GM12878 (cell line): ENCODE measurements around the gene NEMF. TPM values are rescaled to one million over a fixed set of nuclear protein-coding genes. Genes with fewer than 3 reads are reported as not detected.
"Not testable (repeated sequence)": the region's sequence is repeated elsewhere in the genome, so short reads cannot be mapped to it uniquely, and the experiment has no call there.

Experiments used
- ATAC-seq: fragments of 200-7000 bp; cut with Tn5 transposase; 3 replicates; pipeline ENCODE4 v1.9.1; 2020; ENCODE audit warnings: mild to moderate bottlenecking, moderate library complexity
- BruUV-seq: library from RNA; stranded (reverse); fragments of 400-500 nt; replicated peaks from 2 replicates; lab custom pipeline; 2021; lab: Mats Ljungman, UMichigan
- CTCF ChIA-PET: fragments of 300-600 bp; sonication (Branson Sonifier 250); formaldehyde crosslinking; extraction: SDS; loops from one replicate; lab custom pipeline; 2021; ENCODE audit warnings: inconsistent platforms; lab: Yijun Ruan, JAX
- POLR2A ChIA-PET: fragments of 350-600 bp; formaldehyde crosslinking; extraction: SDS; loops from one replicate; lab custom pipeline; 2021; ENCODE audit warnings: inconsistent platforms; lab: Charles Lee
- RAD21 ChIA-PET: fragments of 300-600 bp; sonication (Branson Sonifier 250); formaldehyde crosslinking; loops from one replicate; lab custom pipeline; 2023; ENCODE audit warnings: antibody characterized with exemption; ENCODE audit not compliant: unreplicated experiment; lab: Charles Lee
- SMC1A ChIA-PET: fragments of 300-600 bp; sonication (Branson Sonifier 250); formaldehyde crosslinking; loops from one replicate; lab custom pipeline; 2023; ENCODE audit not compliant: unreplicated experiment, uncharacterized antibody; lab: Charles Lee
- DNase-seq: peaks from one replicate; pipeline ENCODE4 v3.0.0-alpha.2; 2011; ENCODE audit warnings: low read depth, low spot score
- FAIRE-seq: peaks from 3 replicates; lab custom pipeline; 2011; peaks lifted over from hg19 to GRCh38; lab: Jason Lieb, UNC
- H2AFZ ChIP-seq: 2 replicates; pipeline ENCODE4 v1.6.0; 2011; ENCODE audit warnings: low read depth, low read length, control low read depth; ENCODE audit not compliant: control insufficient read depth
- H3K27ac ChIP-seq: 2 replicates; pipeline ENCODE4 v1.5.1; 2011; ENCODE audit warnings: control low read depth; ENCODE audit not compliant: control insufficient read depth, insufficient read depth
- H3K27me3 ChIP-seq, 2 experiments: replicated peaks in 1 of 2; 2 replicates each; pipeline versions ENCODE4 v1.6.0 to v1.6.1; 2011; ENCODE audit warnings: low read length in 1 of 2; ENCODE audit not compliant: control insufficient read depth in 2 of 2, insufficient read depth in 2 of 2
- H3K36me3 ChIP-seq, 2 experiments: 2 replicates each; pipeline ENCODE4 v1.5.1; 2011; ENCODE audit warnings: low read length in 1 of 2; ENCODE audit not compliant: control insufficient read depth in 2 of 2, insufficient read depth in 2 of 2
- H3K4me1 ChIP-seq: 2 replicates; pipeline ENCODE4 v1.6.1; 2011; ENCODE audit warnings: mild to moderate bottlenecking, low read length, moderate library complexity, mixed read lengths; ENCODE audit not compliant: control insufficient read depth, insufficient read depth
- H3K4me2 ChIP-seq: 2 replicates; pipeline ENCODE4 v1.6.0; 2011; ENCODE audit warnings: control low read depth; ENCODE audit not compliant: control insufficient read depth, insufficient read depth
- H3K4me3 ChIP-seq: fragments of 200-600 bp; sonication (generic); 2 replicates; pipeline ENCODE4 v1.5.1; 2016
- H3K79me2 ChIP-seq: 2 replicates; pipeline ENCODE4 v1.6.0; 2011; ENCODE audit warnings: low read length; ENCODE audit not compliant: control insufficient read depth, insufficient read depth
- H3K9ac ChIP-seq: 2 replicates; pipeline ENCODE4 v1.8.0; 2011; ENCODE audit warnings: low read length, control low read depth, mixed read lengths; ENCODE audit not compliant: control insufficient read depth, insufficient read depth
- H3K9me3 ChIP-seq: replicated peaks from 3 replicates; pipeline ENCODE4 v1.5.1; 2011; ENCODE audit warnings: mild to moderate bottlenecking, low read length; ENCODE audit not compliant: control insufficient read depth, insufficient read depth
- H4K20me1 ChIP-seq: 2 replicates; pipeline ENCODE4 v1.6.0; 2011; ENCODE audit not compliant: control insufficient read depth, insufficient read depth
- PAX8 ChIP-seq: fragments of 450-650 bp; IDR thresholded peaks from 2 replicates; pipeline ENCODE4 v1.6.1; 2017; ENCODE audit warnings: mild to moderate bottlenecking, moderate library complexity
- WGBS: methylation state at CpG from one replicate; pipeline ENCODE4 v1.1.6; 2016; ENCODE audit warnings: low lambda C conversion rate; ENCODE audit not compliant: insufficient replicate concordance, insufficient coverage; ENCODE audit errors: missing lambda C conversion rate; 5-methylcytosine and 5-hydroxymethylcytosine counted together
- in situ Hi-C: fragments of 300-500 bp; cut with MboI; formaldehyde crosslinking; loops from 9 replicates; pipeline ENCODE4 v1.14.3; 2018; ENCODE audit warnings: mixed read lengths
- intact Hi-C: fragments of 100-400 bp; cut with micrococcal nuclease; formaldehyde crosslinking; loops from one replicate; pipeline ENCODE4 v1.14.2; 2022; ENCODE audit not compliant: unreplicated experiment
- polyA plus RNA-seq, 11 experiments: library from polyadenylated mRNA; depleted of rRNA in 4 of 11; unstranded in 6 of 11; stranded (reverse) in 5 of 11; fragments of >200 nt; fragmentation: Nextera tagmentation in 4 of 11; fragmentation: Illumina TruSeq in 1 of 11; extraction: Ambion mirVana in 4 of 11; extraction: Trizol in 1 of 11; gene quantifications; 1 replicate in 1 of 11; 2 replicates in 10 of 11; pipeline versions ENCODE4 v1.2.1 to v1.2.3, GENCODE V29; 2011 to 2016; ENCODE audit warnings: inconsistent platforms in 2 of 11, missing spikeins in 2 of 11, low read depth in 1 of 11
- total RNA-seq, 4 experiments: library from RNA; depleted of rRNA in 3 of 4; stranded (reverse); fragments of >200 nt in 3 of 4; fragmentation: Illumina TruSeq in 1 of 4; extraction: Trizol in 1 of 4; gene quantifications; 2 replicates each; pipeline versions ENCODE4 v1.2.1 to v1.2.3, GENCODE V29; 2013 to 2021
- TF ChIP-seq, protein P1 (sequence below): fragments of 450-650 bp; IDR thresholded peaks from 2 replicates; pipeline ENCODE4 v1.6.1; 2017; ENCODE audit warnings: borderline replicate concordance

NEMF gene
- total and polyA plus RNA-seq, 10 of the 15 experiments (the other 5 are each of a cell fraction or from before 2014, with no cell fraction given), result 31.5 to 80.1 (median 61.1) TPM

DNA sequence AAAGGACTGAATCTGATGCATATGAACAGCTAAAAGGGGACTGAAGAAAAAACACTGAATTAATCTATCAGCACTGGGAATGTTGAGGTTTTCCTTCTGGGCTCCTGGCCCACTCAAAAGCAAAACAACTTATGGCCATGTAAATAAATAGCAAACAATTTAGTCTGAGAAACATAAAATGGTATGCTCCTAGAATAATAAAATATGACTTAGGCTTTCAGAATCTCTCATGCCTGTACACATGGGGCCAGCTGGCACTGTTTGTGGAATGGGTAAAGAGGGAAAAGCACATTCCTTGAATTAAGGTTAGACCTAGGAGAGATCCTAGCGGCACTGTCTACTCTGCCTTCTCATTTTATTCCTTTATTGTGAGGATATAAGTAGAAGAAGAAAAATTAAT lies 78.5 kb downstream of the NEMF start:
- RAD21 ChIA-PET, result no interaction called here

DNA sequence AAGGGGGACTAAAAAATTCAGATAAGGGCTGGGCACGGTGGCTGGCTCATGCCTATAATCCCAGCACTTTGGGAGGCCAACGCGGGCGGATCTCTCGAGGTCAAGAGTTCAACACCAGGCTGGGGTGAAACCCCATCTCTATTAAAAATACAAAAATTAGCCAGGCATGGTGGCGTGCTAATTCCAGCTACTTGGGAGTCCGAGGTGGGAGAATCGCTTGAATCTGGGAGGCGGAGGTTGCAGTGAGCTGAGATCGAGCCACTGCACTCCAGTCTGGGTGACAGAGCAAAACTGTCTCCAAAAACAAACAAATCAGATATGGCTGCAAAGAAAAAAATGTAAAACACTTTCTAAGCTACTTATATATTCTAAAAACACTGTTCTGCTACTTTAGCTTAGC lies 80.9 kb downstream of the NEMF start:
- peaks cover 11% of the 10 kb centered on the region for H3K79me2 ChIP-seq
- H3K27me3 ChIP-seq, H3K4me2 ChIP-seq, BruUV-seq, H2AFZ ChIP-seq, DNase-seq, H3K36me3 ChIP-seq, ATAC-seq, FAIRE-seq, H3K9me3 ChIP-seq, RAD21 ChIA-PET, H4K20me1 ChIP-seq, H3K27ac ChIP-seq, H3K9ac ChIP-seq, H3K4me1 ChIP-seq, intact Hi-C loops, H3K4me3 ChIP-seq: not testable (repeated sequence)
- WGBS, result 87% methylated on average over 10 of the region's 10 CpGs
- SMC1A ChIA-PET, result interaction anchor here (0.7 kb wide), 1 partner anchor 94 kb away, joined by 3 read pairs; no protein-coding TSS in a partner anchor
- CTCF ChIA-PET, result interaction anchor here (0.8 to 1.1 kb wide), 5 partner anchors 57 to 138 kb away, joined by 3 read pairs; no protein-coding TSS in a partner anchor
- in situ Hi-C loops, result loop anchor here (25.0 kb wide), 1 partner anchor 309 kb away; no protein-coding TSS in a partner anchor
- POLR2A ChIA-PET, result interaction anchor here (0.6 to 1.7 kb wide), 4 partner anchors 76 to 593 kb away, joined by 3 to 7 read pairs (median 4); partner anchors contain the start of gene DNAAF2

More for the DNA sequence above, 78.5 kb downstream of the NEMF start:
- CTCF ChIA-PET, result no interaction called here
- Histone ChIP-seq H3K27ac (no peak overlapping the region), H4K20me1 (no peaks in the 10 kb centered on the region), H3K36me3 (peaks cover 0 to 8% of the 10 kb centered on the region in 2 experiments; a peak in 1 of 4 replicates), H3K4me3 (no peak overlapping the region), H3K79me2 (peaks cover 2% of the 10 kb centered on the region), H2AFZ (no peak overlapping the region), H3K4me1 (peaks cover 7% of the 10 kb centered on the region), H3K9ac (no peak overlapping the region), H3K27me3 (no peaks in the 10 kb centered on the region), H3K4me2 (no peak overlapping the region), H3K9me3 (no peaks in the 10 kb centered on the region)
- SMC1A ChIA-PET, result no interaction called here
- FAIRE-seq, result no peak
- no peak for ATAC-seq
- POLR2A ChIA-PET, result no interaction called here
- in situ Hi-C loops, result loop anchor here (25.0 kb wide), 1 partner anchor 312 kb away; no protein-coding TSS in a partner anchor
- no TSS peak for BruUV-seq
- intact Hi-C loops, result no loop called here
- TF ChIP-seq PAX8, result no peak
- TF ChIP-seq, protein P1, sequence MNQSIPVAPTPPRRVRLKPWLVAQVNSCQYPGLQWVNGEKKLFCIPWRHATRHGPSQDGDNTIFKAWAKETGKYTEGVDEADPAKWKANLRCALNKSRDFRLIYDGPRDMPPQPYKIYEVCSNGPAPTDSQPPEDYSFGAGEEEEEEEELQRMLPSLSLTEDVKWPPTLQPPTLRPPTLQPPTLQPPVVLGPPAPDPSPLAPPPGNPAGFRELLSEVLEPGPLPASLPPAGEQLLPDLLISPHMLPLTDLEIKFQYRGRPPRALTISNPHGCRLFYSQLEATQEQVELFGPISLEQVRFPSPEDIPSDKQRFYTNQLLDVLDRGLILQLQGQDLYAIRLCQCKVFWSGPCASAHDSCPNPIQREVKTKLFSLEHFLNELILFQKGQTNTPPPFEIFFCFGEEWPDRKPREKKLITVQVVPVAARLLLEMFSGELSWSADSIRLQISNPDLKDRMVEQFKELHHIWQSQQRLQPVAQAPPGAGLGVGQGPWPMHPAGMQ, result no peak
- no peak for DNase-seq
- WGBS, result 95% methylated on average over 1 of the region's 1 CpG
